WTC11 (cell line): Measurements from ENCODE around the gene MYO7B. TPM values are rescaled to one million over a fixed set of nuclear protein-coding genes. Genes with fewer than 3 reads are reported as not detected.

Source experiments
- ATAC-seq: fragments of 200-7000 bp; cut with Tn5 transposase; 2 replicates; pipeline ENCODE4 v1.10.0; 2021; ENCODE audit warnings: mild to moderate bottlenecking, moderate library complexity
- CTCF ChIA-PET: fragments of 300-600 bp; sonication (Branson Sonifier 250); formaldehyde crosslinking; loops from one replicate; lab custom pipeline; 2021; ENCODE audit warnings: antibody characterized with exemption; lab: Charles Lee
- POLR2A ChIA-PET: fragments of 350-600 bp; sonication (Branson Sonifier 250); formaldehyde crosslinking; loops from one replicate; lab custom pipeline; 2021; ENCODE audit warnings: antibody characterized with exemption; lab: Charles Lee
- DNase-seq: peaks from one replicate; pipeline ENCODE4 v3.0.0; 2021; ENCODE audit warnings: low spot score
- H3K27ac Mint-ChIP-seq: 2 replicates; pipeline ENCODE4 v1.8.0; 2021; ENCODE audit warnings: mixed read lengths
- H3K27me3 Mint-ChIP-seq: 2 replicates; pipeline ENCODE4 v1.8.0; 2021; ENCODE audit warnings: low read depth, mild to moderate bottlenecking, moderate library complexity, mixed read lengths
- H3K36me3 Mint-ChIP-seq: 2 replicates; pipeline ENCODE4 v1.8.0; 2021; ENCODE audit warnings: mixed read lengths
- H3K4me1 Mint-ChIP-seq: 2 replicates; pipeline ENCODE4 v1.8.0; 2022; ENCODE audit warnings: mixed read lengths
- H3K4me3 Mint-ChIP-seq: 2 replicates; pipeline ENCODE4 v1.8.0; 2021; ENCODE audit warnings: mild to moderate bottlenecking, moderate library complexity, mixed read lengths
- H3K9me3 Mint-ChIP-seq: 2 replicates; pipeline ENCODE4 v1.8.0; 2021; ENCODE audit warnings: mixed read lengths
- AR ChIP-seq: fragments of 250-450 bp; sonication (Bioruptor Pico); IDR thresholded peaks from 2 replicates; pipeline ENCODE4 v1.9.0; 2021; ENCODE audit warnings: mild to moderate bottlenecking
- ATF6 ChIP-seq: sonication (generic); formaldehyde crosslinking; IDR thresholded peaks from 2 replicates; pipeline ENCODE4 v1.8.1; 2023; ENCODE audit warnings: mild to moderate bottlenecking, missing genetic modification reagents
- CREM ChIP-seq: sonication (generic); formaldehyde crosslinking; IDR thresholded peaks from 2 replicates; pipeline ENCODE4 v1.8.1; 2022; ENCODE audit warnings: mild to moderate bottlenecking, missing genetic modification reagents, moderate library complexity
- E2F5 ChIP-seq: sonication (generic); formaldehyde crosslinking; IDR thresholded peaks from 2 replicates; pipeline ENCODE4 v1.8.1; 2022; ENCODE audit warnings: mild to moderate bottlenecking, moderate library complexity, missing genetic modification reagents
- FOXJ3 ChIP-seq: sonication (generic); formaldehyde crosslinking; IDR thresholded peaks from 2 replicates; pipeline ENCODE4 v1.9.0; 2021; ENCODE audit warnings: missing genetic modification reagents, mild to moderate bottlenecking, borderline replicate concordance
- FOXK1 ChIP-seq: sonication (generic); formaldehyde crosslinking; IDR thresholded peaks from 2 replicates; pipeline ENCODE4 v1.8.0; 2022; ENCODE audit warnings: mild to moderate bottlenecking, moderate library complexity, missing genetic modification reagents
- HMGXB4 ChIP-seq: sonication (generic); formaldehyde crosslinking; IDR thresholded peaks from 2 replicates; pipeline ENCODE4 v1.8.1; 2023; ENCODE audit warnings: mild to moderate bottlenecking, moderate library complexity, missing genetic modification reagents
- KAT7 ChIP-seq: sonication (generic); formaldehyde crosslinking; IDR thresholded peaks from 2 replicates; pipeline ENCODE4 v1.8.1; 2023; ENCODE audit warnings: missing genetic modification reagents, mild to moderate bottlenecking, borderline replicate concordance
- NFE2L1 ChIP-seq: sonication (generic); formaldehyde crosslinking; IDR thresholded peaks from 2 replicates; pipeline ENCODE4 v1.8.1; 2023; ENCODE audit warnings: missing genetic modification reagents
- NR2C2 ChIP-seq: sonication (generic); formaldehyde crosslinking; IDR thresholded peaks from 2 replicates; pipeline ENCODE4 v1.8.0; 2022; ENCODE audit warnings: mild to moderate bottlenecking, missing genetic modification reagents
- NR3C1 ChIP-seq: sonication (generic); formaldehyde crosslinking; conservative IDR thresholded peaks from 2 replicates; pipeline ENCODE4 v1.8.1; 2023; ENCODE audit warnings: low read depth, mild to moderate bottlenecking, missing genetic modification reagents
- RELA ChIP-seq: sonication (generic); formaldehyde crosslinking; IDR thresholded peaks from 2 replicates; pipeline ENCODE4 v1.8.1; 2022; ENCODE audit warnings: missing genetic modification reagents, mild to moderate bottlenecking, borderline replicate concordance
- STAT6 ChIP-seq: sonication (generic); formaldehyde crosslinking; conservative IDR thresholded peaks from 2 replicates; pipeline ENCODE4 v1.8.1; 2023; ENCODE audit warnings: mild to moderate bottlenecking, low read depth, missing genetic modification reagents, moderate library complexity
- ZBTB21 ChIP-seq: sonication (generic); formaldehyde crosslinking; IDR thresholded peaks from 2 replicates; pipeline ENCODE4 v1.8.1; 2023; ENCODE audit warnings: mild to moderate bottlenecking, missing genetic modification reagents, borderline replicate concordance
- ZNF138 ChIP-seq: sonication (generic); formaldehyde crosslinking; conservative IDR thresholded peaks from 2 replicates; pipeline ENCODE4 v1.8.1; 2022; ENCODE audit warnings: mild to moderate bottlenecking, moderate library complexity, missing genetic modification reagents
- ZNF263 ChIP-seq: sonication (generic); formaldehyde crosslinking; IDR thresholded peaks from 2 replicates; pipeline ENCODE4 v1.8.1; 2022; ENCODE audit warnings: low read depth, mild to moderate bottlenecking, moderate library complexity, missing genetic modification reagents
- ZNF281 ChIP-seq: sonication (generic); formaldehyde crosslinking; IDR thresholded peaks from 2 replicates; pipeline ENCODE4 v1.8.0; 2023; ENCODE audit warnings: mild to moderate bottlenecking, missing genetic modification reagents
- ZNF423 ChIP-seq: fragments of 250-450 bp; sonication (Bioruptor Pico); IDR thresholded peaks from 2 replicates; pipeline ENCODE4 v2.1.2; 2022; ENCODE audit warnings: mild to moderate bottlenecking, moderate library complexity
- total RNA-seq: library from RNA; stranded (reverse); gene quantifications from 3 replicates; pipeline ENCODE4 v1.2.3, GENCODE V29; 2021

The MYO7B gene
- total RNA-seq, 1 experiment from 2014 or later, result not detected

GRCh38 chr2:127490283-127490682, 45.2 kb upstream of the MYO7B start (continued):
- TF ChIP-seq STAT6 (CRISPR knock-in tag) (no peak), HMGXB4 (no peak), FOXJ3 (CRISPR knock-in tag) (no peak), NR2C2 (no peak), RELA (CRISPR knock-in tag) (no peak), AR (no peak), ZNF263 (CRISPR knock-in tag) (no peak), FOXK1 (CRISPR knock-in tag) (no peak), ZNF281 (no peak), ZNF138 (CRISPR knock-in tag) (no peak), KAT7 (no peak), E2F5 (no peak), ZNF423 (CRISPR knock-in tag) (no peak)

- Mint-ChIP-seq H3K36me3 (peaks cover 86% of the 10 kb centered on the region), H3K27me3 (no peaks in the 10 kb centered on the region), H3K4me3 (no peak overlapping the region), H3K4me1 (no peaks in the 10 kb centered on the region), H3K9me3 (no peaks in the 10 kb centered on the region), H3K27ac (no peak overlapping the region)
- CTCF ChIA-PET, result no interaction called here
- no peak for ATAC-seq
- no peak for DNase-seq
- TF ChIP-seq ZBTB21 (no peak), CREM (CRISPR knock-in tag) (no peak), NFE2L1 (CRISPR knock-in tag) (no peak), ATF6 (CRISPR knock-in tag) (no peak), NR3C1 (no peak)
- POLR2A ChIA-PET, result no interaction called here
These were observed 37.1 kb upstream of the MYO7B start for GRCh38 chr2:127498386-127498785.
